Measurements from ENCODE around the gene MCOLN2. TPM values are rescaled to one million over a fixed set of nuclear protein-coding genes. Genes with fewer than 3 reads are reported as not detected.

The MCOLN2 gene
- total and polyA plus RNA-seq, 2 donors (not counting 1 experiment from before 2014, with no cell fraction given), result 23.9 to 25.8 TPM

DNA sequence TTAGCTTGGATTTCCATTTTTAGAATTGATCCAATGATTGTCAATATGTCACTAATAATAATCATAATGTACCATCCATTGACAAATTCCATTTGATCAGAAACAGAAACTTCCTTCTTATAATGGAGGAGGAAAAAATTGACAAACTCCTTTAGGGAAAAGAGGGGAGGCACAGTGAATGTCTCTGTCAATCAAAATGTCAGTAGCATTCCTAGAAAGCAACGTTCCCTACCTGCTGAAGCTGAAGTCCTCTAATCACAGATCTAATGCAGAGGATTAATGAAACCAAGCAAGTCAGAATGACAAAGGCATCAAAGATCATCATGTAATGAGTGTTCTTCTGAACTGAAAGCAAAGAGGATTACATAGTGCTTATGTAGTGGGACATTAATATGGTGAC is 29.0 kb upstream of the MCOLN2 start:
- no peaks in the 10 kb centered on the region for H3K9me3 Mint-ChIP-seq (ENCODE audit: insufficient read depth)
- Histone ChIP-seq H3K79me2 (ENCODE audit: control insufficient read depth, insufficient read depth, low read length) (no peaks in the 10 kb centered on the region), H3K4me2 (replicated peaks; ENCODE audit: low read depth, low read length, poor library complexity, severe bottlenecking) (no peak overlapping the region), H2AFZ (ENCODE audit: insufficient read depth, low read depth, low read length, poor library complexity, severe bottlenecking) (no peak overlapping the region), H3K9ac (ENCODE audit: low read length) (no peak overlapping the region), H3K9me3 (ENCODE audit: control extremely low read depth in 1 of 3, control insufficient read depth in 2 of 3, insufficient read depth in 1 of 3, low read length in 2 of 3) (no peaks in the 10 kb centered on the region), H3K27ac (ENCODE audit: low read length in 2 of 2) (no peak overlapping the region), H3K4me3 (ENCODE audit: control extremely low read depth in 1 of 5, extremely low read depth in 1 of 5, insufficient read depth in 1 of 5, low read depth in 2 of 5, low read length in 4 of 5) (no peak overlapping the region), H3K4me1 (ENCODE audit: control insufficient read depth in 2 of 2, insufficient read depth in 2 of 2, low read length in 2 of 2) (peaks cover 0 to 6% of the 10 kb centered on the region in 2 donors), H3K27me3 (replicated peaks in 1 of 4; ENCODE audit: control extremely low read depth in 1 of 4, control insufficient read depth in 3 of 4, insufficient read depth in 4 of 4, low read length in 3 of 4) (no peaks in the 10 kb centered on the region), H3K36me3 (replicated peaks in 1 of 2; ENCODE audit: control extremely low read depth in 1 of 2, control insufficient read depth in 1 of 2, extremely low read depth in 1 of 2, insufficient read depth in 2 of 2, low read length in 1 of 2) (no peaks in the 10 kb centered on the region), H4K20me1 (ENCODE audit: control insufficient read depth, insufficient read depth, low read length, poor library complexity, severe bottlenecking) (no peaks in the 10 kb centered on the region)
- DNase-seq, result no peak
- H3K4me3 Mint-ChIP-seq, result no peak overlapping the region
- peaks cover 6% of the 10 kb centered on the region for H3K4me1 Mint-ChIP-seq
- intact Hi-C loops (cut with micrococcal nuclease), result loop anchor here (2.0 to 5.0 kb wide), 2 partner anchors 27 to 39 kb away; no protein-coding TSS in a partner anchor
- no peaks in the 10 kb centered on the region for H3K27me3 Mint-ChIP-seq
- WGBS (ENCODE audit: insufficient coverage), result no CpG with 5 or more reads among the region's 1 CpG
- no peak overlapping the region for H3K27ac Mint-ChIP-seq
- ATAC-seq (ENCODE audit: low read depth), result no peak
- ChIA-PET POLR2A (no interaction called here), CTCF (interaction anchor here (2.4 to 10.2 kb wide), 3 partner anchors 67 to 89 kb away, joined by 21 to 458 read pairs (median 45); no protein-coding TSS in a partner anchor)
- TF ChIP-seq EZH2 (IDR thresholded peaks at IDR 0.05; ENCODE audit: borderline replicate concordance, insufficient read depth, low read depth, low read length, poor library complexity, severe bottlenecking), result no peak
- TF ChIP-seq, protein P1, sequence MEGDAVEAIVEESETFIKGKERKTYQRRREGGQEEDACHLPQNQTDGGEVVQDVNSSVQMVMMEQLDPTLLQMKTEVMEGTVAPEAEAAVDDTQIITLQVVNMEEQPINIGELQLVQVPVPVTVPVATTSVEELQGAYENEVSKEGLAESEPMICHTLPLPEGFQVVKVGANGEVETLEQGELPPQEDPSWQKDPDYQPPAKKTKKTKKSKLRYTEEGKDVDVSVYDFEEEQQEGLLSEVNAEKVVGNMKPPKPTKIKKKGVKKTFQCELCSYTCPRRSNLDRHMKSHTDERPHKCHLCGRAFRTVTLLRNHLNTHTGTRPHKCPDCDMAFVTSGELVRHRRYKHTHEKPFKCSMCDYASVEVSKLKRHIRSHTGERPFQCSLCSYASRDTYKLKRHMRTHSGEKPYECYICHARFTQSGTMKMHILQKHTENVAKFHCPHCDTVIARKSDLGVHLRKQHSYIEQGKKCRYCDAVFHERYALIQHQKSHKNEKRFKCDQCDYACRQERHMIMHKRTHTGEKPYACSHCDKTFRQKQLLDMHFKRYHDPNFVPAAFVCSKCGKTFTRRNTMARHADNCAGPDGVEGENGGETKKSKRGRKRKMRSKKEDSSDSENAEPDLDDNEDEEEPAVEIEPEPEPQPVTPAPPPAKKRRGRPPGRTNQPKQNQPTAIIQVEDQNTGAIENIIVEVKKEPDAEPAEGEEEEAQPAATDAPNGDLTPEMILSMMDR (IDR thresholded peaks at IDR 0.05), result no peak

DNA sequence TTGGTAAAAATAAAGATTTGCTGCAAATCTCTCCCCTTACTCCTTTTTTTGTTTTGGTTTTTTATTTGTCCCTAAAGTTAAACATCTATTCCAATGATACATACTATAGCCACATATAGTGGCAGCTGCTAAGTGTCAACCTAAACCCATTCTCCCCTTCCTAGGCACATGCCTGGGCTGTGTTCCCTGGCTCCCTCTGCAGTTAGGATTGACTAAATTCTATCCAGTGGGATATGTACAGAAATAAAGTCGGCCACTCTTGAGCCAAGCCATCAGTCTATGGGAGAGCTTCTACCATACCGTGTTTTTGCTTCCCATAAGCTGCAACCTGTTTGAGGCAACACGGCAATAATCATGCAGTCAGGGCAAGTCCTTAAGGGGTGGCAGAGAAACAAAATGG is 27.8 kb upstream of the MCOLN2 start:
- no peak for TF ChIP-seq EZH2 (IDR thresholded peaks at IDR 0.05; ENCODE audit: borderline replicate concordance, insufficient read depth, low read depth, low read length, poor library complexity, severe bottlenecking)
- TF ChIP-seq, protein P1 (IDR thresholded peaks at IDR 0.05), result no peak
- H3K36me3 ChIP-seq (replicated peaks in 1 of 2; ENCODE audit: control extremely low read depth in 1 of 2, control insufficient read depth in 1 of 2, extremely low read depth in 1 of 2, insufficient read depth in 2 of 2, low read length in 1 of 2), result no peaks in the 10 kb centered on the region
- H2AFZ ChIP-seq (ENCODE audit: insufficient read depth, low read depth, low read length, poor library complexity, severe bottlenecking), result no peak overlapping the region
- ATAC-seq (ENCODE audit: low read depth) (no peak), DNase-seq (no peak)
- POLR2A ChIA-PET, result no interaction called here
- H3K4me1 ChIP-seq (ENCODE audit: control insufficient read depth in 2 of 2, insufficient read depth in 2 of 2, low read length in 2 of 2), result peaks cover 0 to 6% of the 10 kb centered on the region in 2 donors
- no peak overlapping the region for H3K4me3 Mint-ChIP-seq
- H3K4me1 Mint-ChIP-seq, result peaks cover 6% of the 10 kb centered on the region
- no peaks in the 10 kb centered on the region for H3K27me3 ChIP-seq (replicated peaks in 1 of 4; ENCODE audit: control extremely low read depth in 1 of 4, control insufficient read depth in 3 of 4, insufficient read depth in 4 of 4, low read length in 3 of 4)
- intact Hi-C loops (cut with micrococcal nuclease), result loop anchor here (5.0 kb wide), 1 partner anchor 37 kb away; no protein-coding TSS in a partner anchor
- H3K27ac ChIP-seq (ENCODE audit: low read length in 2 of 2), result no peak overlapping the region
- no peak overlapping the region for H3K4me2 ChIP-seq (replicated peaks; ENCODE audit: low read depth, low read length, poor library complexity, severe bottlenecking)
- H3K27ac Mint-ChIP-seq, result no peak overlapping the region
- no peaks in the 10 kb centered on the region for H3K27me3 Mint-ChIP-seq
- H3K4me3 ChIP-seq (ENCODE audit: control extremely low read depth in 1 of 5, extremely low read depth in 1 of 5, insufficient read depth in 1 of 5, low read depth in 2 of 5, low read length in 4 of 5), result no peak overlapping the region
- H3K9me3 ChIP-seq (ENCODE audit: control extremely low read depth in 1 of 3, control insufficient read depth in 2 of 3, insufficient read depth in 1 of 3, low read length in 2 of 3), result no peaks in the 10 kb centered on the region
- no peaks in the 10 kb centered on the region for H4K20me1 ChIP-seq (ENCODE audit: control insufficient read depth, insufficient read depth, low read length, poor library complexity, severe bottlenecking)
- H3K79me2 ChIP-seq (ENCODE audit: control insufficient read depth, insufficient read depth, low read length), result no peaks in the 10 kb centered on the region
- H3K9me3 Mint-ChIP-seq (ENCODE audit: insufficient read depth), result no peaks in the 10 kb centered on the region
- 100% methylated on average over 2 of the region's 3 CpGs for WGBS (ENCODE audit: insufficient coverage)
- H3K9ac ChIP-seq (ENCODE audit: low read length), result no peak overlapping the region
- CTCF ChIA-PET, result interaction anchor here (1.7 to 10.2 kb wide), 3 partner anchors 67 to 88 kb away, joined by 5 to 458 read pairs (median 45); no protein-coding TSS in a partner anchor

Measured in B cell (primary cell).